Astrocyte of the hippocampus (primary cell): ENCODE results near the gene VSX2.
A peak's percentile ranks its signal among the peaks of the same experiment; 100 is the strongest.

Source experiments
- DNase-seq: peaks from one replicate; pipeline ENCODE4 v3.0.0; 2011; ENCODE audit warnings: low read depth, low spot score

VSX2 gene

DNA sequence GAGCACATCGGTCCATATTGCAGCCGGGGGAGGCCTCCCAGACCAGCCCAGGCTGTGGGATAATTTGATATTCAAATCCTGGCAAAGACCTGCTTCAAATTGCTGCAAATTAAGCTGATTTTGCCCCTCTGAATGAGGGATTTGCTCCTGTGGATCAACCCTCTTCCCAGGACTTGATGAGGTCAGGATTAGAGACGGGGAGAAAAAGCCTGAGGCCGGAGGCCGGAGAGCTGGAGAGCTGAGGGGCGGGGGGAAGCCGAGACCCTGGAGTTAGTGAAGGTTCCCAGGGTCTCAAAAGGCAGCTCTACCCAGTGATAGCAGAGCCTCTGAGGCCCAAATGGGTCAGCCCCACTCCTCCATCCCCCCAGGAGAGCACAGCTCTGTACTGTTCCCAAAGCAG lies 17.5 kb upstream of the VSX2 start:
- DNase-seq, result no peak

GRCh38 chr14:74223016-74223415 lies 16.2 kb upstream of the VSX2 start:
- DNase-seq, result no peak

DNA sequence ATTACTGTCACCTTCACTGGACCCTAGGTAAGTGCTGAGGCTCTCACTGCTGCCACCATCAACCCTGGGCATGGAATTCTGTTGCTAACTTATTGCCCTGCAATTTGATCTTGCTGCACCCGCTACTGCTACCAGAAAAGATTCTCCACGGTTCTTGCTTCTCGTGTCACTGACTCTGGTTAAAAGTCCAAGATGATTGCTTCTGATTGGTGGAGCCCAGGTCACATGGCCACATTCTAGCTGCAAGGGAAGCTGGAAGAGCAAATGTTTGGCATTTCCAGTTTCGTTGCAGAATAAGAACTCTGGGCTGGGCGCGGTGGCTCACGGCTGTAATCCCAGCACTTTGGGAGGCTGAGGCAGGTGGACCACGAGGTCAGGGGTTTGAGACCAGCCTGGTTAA lies 7.5 kb upstream of the VSX2 start:
- DNase-seq, result no peak

- DNase-seq, result no peak
These were observed 4.2 kb upstream of the VSX2 start for GRCh38 chr14:74235017-74235416.

DNA sequence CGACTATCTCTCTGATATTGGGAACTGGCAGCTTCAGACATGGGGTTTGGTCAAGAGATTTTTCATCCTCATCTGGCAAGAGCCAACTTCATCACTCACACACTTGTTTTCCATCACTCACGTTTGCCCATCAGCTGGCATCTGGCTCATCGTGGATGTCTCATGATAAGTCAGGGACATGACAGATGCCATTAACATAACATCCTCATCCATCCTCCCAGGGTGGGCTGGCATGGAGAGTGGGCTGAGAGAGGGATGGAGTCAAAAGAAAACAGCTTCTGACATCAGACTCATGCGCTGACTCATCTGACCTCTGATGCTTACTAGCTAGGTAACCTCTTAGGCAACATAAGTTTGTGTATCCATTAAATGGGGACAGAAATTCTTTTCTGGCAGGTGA lies 1.8 kb upstream of the VSX2 start:
- no peak for DNase-seq

DNA sequence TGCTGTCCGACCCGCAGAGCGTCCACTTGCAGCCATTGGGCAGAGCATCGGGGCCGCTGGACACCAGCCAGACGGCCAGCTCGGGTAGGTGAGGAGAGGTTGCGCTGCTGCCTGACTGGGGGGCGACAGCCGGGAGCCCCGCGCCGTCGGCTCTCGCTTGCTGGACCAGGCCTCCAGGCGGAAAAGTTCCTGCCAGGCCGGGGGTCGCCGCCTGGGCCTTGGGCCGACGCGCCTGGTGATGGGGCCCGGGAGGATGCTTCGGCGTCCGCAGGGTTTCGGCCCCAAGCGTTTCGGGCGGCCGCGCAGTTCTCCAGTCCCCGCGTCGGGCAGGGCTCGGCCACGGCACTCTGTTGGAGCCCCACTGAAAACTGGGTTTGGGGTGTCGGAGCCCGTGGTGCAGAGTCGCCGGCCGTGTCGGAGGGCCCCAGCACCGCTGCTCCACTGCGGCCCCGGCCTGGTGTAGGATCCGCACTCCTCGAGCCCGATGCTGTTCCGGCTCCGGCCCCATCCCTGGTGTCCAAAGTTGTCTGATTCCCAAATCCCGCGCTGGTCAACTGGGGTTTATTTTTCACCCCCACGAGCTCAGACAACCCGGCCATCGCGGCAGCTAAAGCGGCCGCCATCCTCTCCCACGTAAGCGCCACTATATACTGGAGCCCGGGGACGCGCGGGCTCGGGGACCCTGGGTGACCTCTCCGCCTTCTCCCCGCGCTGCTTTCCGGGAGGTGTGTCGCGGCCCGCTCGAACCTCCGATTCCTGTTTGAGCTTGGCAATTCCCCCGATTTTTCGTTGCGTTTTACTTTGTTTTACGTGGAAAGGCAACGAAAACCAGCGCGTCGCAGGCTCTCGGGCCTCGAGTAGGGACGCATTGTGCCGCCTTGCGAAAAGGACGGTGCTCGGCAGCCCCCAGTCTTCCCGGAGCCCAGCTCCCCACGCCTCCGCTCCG lies 872 bp downstream of the VSX2 start:
- no peak for DNase-seq

- DNase-seq, result peak; percentile 46
These were observed 1.8 kb downstream of the VSX2 start for GRCh38 chr14:74240794-74241651.

- peak; percentile 7 for DNase-seq
These were observed 2.4 kb downstream of the VSX2 start for GRCh38 chr14:74241652-74242017.

DNA sequence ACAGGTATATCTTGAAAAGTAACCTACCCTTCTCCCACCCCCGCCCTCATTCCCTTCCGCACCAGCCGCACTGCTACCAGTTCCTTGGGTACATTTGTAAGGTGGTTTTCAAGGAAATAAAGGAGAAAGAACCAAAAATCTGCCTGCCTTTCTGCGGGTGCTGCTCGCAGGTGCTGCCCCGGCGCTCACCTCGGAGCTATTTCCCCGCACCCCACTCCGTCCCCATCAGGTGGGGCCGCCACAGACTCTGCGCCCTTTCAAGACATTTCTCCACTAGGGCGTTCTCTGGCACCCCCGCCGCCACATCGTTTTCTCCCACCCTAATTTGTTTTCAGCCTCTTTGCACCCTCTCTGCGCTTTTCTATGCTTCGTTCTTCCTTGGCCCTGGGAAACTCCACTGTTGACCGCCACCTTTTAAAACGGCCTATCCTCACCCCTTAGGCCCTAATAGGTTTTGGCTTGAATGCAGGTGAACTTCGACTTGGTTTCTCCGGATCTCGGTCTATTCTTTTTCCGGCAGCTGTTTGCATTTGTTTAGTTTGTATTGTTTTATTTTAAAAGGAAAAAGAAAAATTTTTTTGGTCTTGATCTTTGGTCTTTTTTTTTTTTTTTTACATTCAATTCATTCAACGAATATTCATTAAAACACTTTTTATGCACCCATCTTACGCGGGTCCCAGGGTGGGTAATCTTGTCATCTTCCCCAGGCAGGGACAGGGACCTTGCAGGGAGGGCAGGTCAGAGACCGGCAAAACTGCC lies 3.0 kb downstream of the VSX2 start:
- peak; percentile 18 for DNase-seq

DNA sequence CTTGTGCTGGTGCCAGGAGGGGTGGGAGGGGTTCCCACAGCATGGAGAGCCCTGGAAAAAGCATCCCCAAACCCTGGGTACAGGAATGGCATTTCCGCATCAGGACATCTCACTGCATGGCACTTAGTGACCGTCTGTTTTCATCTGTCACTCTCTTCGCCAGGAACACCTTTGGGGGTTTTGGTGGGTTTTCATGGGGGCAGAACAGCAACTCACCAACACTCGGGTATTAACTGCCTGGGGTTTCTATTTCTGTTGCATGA lies 3.5 kb downstream of the VSX2 start:
- DNase-seq, result no peak

GRCh38 chr14:74243051-74243450 lies 3.8 kb downstream of the VSX2 start:
- DNase-seq, result no peak

DNA sequence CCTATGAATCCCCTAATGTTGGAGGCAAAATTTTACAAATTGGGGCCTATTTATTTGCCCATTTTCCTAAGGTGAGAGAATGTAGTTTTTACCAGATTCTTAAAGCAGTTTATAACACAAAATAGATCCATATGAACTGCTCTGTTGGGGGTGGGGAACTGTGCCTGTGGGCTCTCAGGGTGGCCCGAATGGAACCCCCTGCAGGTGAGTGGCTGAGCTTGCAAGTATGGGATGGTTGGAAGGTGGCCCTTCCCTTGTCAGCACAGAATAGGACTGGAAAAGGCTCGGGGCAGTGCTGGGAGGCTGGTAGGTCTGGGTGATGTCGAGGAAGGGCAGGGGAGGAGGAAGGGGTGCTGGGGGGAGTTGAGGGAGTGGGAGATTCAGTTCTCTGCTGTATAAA lies 4.9 kb downstream of the VSX2 start:
- no peak for DNase-seq

GRCh38 chr14:74245292-74245691 lies 6.0 kb downstream of the VSX2 start:
- DNase-seq, result no peak

DNA sequence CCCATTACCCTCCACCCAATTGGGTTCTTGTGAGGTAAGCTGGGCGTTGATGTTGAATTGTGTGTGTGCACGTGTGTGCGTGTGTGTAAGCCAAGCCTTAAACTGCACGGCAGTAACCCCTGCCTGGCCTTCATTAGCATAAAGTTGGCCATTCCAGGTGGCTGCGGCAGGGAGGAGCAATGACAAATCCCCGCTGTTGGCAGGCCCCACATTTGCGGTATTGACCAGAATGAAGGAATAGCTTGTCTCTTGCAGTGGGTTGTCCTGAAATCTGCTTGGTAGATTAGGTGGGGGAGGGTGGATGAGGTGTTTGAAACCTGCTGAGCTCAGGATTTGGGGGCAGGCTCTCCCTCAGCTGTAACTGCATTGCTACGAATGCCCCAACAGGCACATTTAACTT lies 7.3 kb downstream of the VSX2 start:
- no peak for DNase-seq

DNA sequence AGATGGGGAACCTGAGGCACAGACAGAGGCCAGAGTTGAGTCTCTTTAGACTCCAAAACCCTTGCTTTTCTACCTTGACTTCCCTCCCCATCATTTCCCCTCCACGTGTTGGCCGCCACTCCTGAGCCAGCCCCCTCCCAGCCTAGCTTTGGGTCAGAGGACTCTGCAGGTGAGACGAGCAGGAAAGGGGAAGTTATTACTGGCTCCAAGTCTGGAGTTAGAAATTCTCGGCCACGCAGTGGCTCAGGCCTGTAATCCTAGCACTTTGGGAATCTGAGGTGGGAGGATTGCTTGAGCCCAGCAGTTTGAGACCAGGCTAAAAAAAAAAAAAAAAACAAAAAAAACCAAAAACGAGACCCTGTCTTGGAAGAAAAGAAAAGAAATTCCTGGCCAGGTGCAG lies 8.8 kb downstream of the VSX2 start:
- no peak for DNase-seq

GRCh38 chr14:74249433-74250375 lies 10.5 kb downstream of the VSX2 start:
- DNase-seq, result no peak

- no peak for DNase-seq
These were observed 16.0 kb downstream of the VSX2 start for GRCh38 chr14:74255281-74255680.

DNA sequence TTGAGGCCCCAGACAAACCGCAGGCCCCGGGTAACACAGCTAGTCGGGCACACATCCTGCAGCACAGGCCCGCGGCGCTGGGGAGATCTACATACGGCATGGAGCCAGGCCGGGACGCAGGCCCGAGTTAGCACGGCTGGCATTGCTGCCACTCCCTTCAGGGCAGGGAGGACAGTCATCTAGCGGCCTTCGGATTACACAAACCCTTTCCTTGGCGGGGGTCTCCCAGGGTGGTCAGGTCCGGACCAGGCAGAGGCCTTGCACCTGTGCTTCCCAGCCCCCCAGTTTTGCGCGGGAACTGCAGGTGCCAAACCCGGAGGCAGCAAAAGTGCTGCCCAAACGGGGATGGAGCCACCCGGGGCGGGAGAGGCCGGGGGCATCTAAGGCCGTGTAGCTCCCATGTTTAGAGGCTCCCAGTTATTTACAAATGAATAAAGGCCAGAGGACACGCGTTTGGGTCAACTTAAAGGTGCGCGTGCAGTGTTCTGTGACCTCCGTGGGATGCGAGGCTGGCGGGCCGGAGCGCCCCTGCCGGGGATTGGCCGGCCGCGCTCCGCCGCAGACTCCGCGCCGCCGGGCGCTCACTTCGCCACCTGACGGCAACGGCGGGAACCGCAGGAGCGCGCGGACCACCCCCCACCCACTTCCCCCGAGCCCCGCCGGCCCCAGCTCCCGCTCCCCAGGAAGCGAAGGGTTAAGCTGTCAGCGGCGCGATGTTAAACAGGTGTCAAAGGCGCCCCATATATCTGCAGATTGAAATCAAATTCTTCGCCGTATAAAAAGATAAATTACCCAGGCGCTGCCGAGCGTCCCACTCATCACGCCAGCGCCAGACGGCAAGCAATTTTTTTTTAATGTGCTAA lies 18.1 kb downstream of the VSX2 start:
- peak; percentile 68 for DNase-seq

DNA sequence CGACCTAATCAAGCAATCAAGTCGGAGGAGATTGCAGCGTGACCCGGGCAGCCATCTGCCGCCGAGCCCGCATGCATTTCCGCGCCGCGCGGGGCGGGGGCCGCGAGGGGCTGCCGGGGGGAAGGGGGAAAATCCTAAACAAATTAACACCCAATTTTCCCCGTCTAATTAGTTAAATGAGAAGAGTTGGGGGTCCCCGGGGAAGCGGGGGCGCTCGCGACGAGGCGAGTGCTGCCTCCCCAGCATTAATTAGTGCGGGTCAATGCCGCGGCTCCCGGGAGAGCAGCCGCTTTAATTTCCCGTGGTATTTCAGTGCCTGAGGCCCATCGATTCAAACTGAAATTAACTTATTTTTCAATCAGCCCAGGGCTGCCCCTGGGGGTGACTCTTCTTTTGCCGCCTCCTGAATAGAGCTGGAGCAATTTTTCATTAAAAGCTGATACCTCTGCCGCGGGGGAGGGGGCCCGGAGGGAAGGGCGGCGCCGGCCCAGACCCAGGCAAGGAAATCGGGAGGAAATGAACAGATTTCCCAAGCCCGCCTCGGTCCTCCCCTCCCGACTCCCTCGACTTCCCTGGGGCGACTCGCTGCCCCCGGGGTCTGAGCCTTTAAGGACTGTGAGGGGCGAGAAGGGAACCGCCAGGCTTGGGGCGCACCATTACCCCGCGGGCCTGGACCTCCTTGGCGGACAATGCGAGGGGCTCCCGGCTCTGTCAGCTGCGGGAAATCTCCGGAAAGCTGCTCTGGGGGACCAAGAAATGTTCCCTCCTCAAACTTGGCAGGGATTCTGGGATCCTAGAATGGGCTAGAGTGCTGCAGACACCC lies 18.9 kb downstream of the VSX2 start:
- peak; percentile 8 for DNase-seq

GRCh38 chr14:74258764-74259035 lies 19.5 kb downstream of the VSX2 start:
- no peak for DNase-seq
